Effector CD4-positive, alpha-beta T cell (primary cell): ENCODE measurements around the gene ZNF546.

Source experiments
- DNase-seq: peaks from one replicate; pipeline ENCODE4 v3.0.0-alpha.2; 2020

The ZNF546 gene

DNA sequence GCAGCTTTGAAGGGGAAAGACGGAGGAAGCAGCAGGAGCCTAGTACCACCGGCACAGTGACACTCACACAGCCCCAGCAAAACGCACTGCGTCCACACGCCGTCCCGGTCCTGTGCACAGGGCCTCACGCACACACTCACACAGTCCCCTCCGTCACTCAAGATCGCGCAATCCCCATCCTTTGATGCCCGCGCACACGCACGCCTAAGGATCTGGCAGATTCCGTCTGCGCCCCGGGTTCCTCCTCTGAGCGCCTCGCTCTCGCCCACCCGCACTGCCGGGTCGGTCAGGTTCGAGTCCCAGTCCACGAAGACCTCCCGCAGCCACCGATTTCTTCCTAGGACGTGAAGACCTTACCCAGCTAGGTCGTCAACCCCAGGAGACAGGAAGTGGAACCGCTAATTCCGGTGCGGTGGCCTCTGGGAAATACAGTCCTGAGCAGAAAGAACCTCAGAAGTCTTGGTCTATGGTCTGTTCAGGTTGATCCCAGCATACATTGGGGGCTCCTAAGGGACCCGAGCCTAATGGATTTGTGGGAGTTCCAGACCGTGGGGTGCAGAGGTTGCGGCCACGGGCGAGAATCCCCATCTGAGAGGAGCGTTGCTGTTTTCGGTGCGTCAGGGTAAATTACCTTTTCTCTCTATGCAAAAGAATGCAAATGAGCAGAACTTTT, 59.1 kb downstream of the ZNF546 start, which contains the start of gene ZNF780B:
Gene ZNF780B, minus strand, starts transcription at position 400 of the 673 bp plus-strand sequence. CDS start 5,899 bp downstream, outside the sequence.
- peak; percentile 55 for DNase-seq

DNA sequence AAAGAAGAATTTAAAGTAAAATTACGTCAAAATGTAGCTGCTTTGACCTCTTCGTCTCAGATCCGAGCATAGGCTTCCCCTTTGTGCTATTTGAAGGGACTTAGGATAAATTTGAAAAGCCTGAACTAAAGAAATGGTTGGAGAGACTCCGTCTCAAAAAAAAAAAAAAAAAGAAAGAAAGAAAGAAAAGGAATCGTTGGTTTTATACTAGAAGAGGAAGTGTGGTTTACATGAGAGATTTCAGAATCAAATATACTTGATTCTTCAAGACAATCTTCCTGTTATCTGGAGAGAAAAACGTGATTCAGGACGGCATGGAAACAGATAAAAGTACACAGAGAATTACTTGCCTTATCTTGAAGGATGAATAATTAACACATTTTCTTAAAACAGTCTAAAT, 59.6 kb downstream of the ZNF546 start:
- DNase-seq = no peak

DNA sequence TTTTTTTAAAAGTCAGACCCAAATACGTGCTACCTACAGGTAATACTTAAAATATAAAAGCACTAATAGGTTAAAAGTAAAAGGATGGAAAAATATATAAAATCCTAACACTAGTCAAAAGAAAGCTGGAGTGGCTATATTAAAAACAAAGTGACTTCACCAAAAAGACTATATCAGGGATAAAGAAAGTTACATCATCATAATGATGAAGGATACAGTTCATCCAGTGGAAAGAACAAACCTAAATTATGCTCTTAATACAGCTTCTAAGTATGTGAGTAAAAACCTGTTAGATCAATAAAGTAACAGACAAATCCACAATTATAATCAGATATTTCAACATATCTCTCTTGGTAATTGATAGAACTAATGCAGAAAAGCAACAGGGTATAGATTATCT, 60.3 kb downstream of the ZNF546 start:
- DNase-seq = no peak

DNA sequence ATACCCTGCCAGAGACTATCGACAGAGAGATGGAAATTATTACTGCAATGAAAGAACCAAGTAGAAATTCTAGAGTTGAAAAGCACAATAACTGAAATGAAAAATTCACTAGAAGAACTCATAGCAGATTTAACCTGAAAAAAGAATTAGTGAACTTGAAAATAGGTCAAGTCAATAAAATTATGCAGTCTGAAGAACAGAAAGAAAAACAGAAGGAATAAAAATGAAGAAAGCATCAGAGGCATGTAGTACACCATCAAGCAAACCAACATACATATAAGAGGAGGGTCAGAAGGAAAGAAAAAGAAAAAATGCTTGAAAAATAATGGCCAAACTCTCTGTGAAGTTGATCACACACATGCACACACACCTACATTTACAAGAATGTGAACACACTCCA, 62.8 kb downstream of the ZNF546 start:
- DNase-seq = no peak

DNA sequence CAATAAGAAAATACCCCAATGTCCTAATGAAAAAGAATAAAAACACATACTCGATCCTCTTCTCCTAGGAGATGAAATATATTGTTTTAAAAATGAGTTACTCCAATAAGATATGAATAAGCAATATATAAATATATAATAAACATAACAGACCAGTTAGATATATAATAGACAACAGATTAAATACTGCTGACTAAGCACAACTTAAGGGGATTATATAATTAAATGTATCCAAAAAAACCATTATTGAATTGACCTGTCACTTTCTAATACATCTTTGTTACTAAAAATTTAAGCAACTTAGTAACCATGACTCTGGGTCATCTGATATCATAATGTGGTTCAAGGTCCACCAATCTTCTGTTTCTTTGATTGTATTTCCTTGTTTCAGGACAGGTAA, 73.2 kb downstream of the ZNF546 start:
- DNase-seq = no peak
